PC-3 (cell line): Measurements from ENCODE around the gene FPR1.

Experiments used
- CTCF ChIP-seq: fragments of 300-600 bp; sonication (generic); conservative IDR thresholded peaks from 2 replicates; pipeline ENCODE4 v1.5.1; 2017; ENCODE audit warnings: antibody characterized with exemption, low read depth, mild to moderate bottlenecking, low read length
- EZH2 ChIP-seq: fragments of 300-600 bp; sonication (generic); IDR thresholded peaks from one replicate; pipeline ENCODE4 v1.6.1; 2017; ENCODE audit warnings: antibody characterized with exemption, mild to moderate bottlenecking, low read length; ENCODE audit not compliant: unreplicated experiment
- EZH2phosphoT487 ChIP-seq: fragments of 300-600 bp; sonication (generic); IDR thresholded peaks from 2 replicates; pipeline ENCODE4 v1.6.1; 2018; ENCODE audit warnings: mild to moderate bottlenecking, antibody characterized with exemption, low read length, borderline replicate concordance

GRCh38 chr19:51706296-51706695, 45.4 kb downstream of the FPR1 start:
- TF ChIP-seq CTCF, result no peak
- TF ChIP-seq EZH2, result no peak
- TF ChIP-seq EZH2phosphoT487, result no peak
